NCI-H82 treated with DMSO at 0.1 percent for 48 hours (cell line): ENCODE measurements around the gene DEDD2.

Experiments
- DNase-seq: peaks from one replicate; lab custom pipeline; 2025; ENCODE audit not compliant: unreplicated experiment; lab: John Stamatoyannopoulos, UW

Gene DEDD2

GRCh38 chr19:42200116-42200715 lies 17.3 kb downstream of the DEDD2 start:
- DNase-seq = no peak

DNA sequence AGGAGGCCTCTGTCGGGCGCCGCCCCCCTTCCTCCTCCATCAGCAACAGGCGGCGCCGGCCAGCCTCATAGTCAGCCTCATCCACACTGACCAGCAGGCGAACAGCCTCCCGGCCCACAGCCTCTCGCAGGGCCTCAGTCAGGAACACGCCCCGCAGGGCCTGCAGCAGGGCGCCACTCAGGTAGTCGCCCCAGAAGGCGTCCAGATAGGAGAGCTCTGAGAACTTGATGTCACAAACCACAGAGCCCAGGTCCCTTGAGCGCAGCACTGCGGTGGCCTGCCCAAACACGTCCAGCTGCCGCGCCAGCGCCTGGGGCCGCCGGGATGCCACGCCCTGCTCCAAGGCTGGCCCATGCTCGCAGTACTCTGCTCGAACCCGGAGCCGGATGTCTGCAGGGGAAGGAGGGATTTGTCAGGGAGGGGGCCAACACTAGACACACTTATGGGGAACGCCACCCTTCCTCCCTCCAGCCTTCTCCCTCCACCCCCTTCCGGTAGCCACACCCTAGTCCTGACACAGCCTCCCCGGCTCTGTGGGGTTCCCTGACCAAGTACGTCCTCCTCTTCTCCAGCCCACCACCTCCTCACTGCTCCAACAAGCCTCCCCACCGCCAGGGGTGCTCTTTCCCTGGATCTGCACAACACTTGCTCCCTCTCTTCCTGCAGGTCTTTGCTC lies 17.9 kb downstream of the DEDD2 start:
- no peak for DNase-seq

GRCh38 chr19:42198676-42199439 lies 18.6 kb downstream of the DEDD2 start:
- no peak for DNase-seq

GRCh38 chr19:42197375-42197817 lies 20.1 kb downstream of the DEDD2 start:
- no peak for DNase-seq

GRCh38 chr19:42196011-42197001 lies 21.2 kb downstream of the DEDD2 start:
- no peak for DNase-seq

DNA sequence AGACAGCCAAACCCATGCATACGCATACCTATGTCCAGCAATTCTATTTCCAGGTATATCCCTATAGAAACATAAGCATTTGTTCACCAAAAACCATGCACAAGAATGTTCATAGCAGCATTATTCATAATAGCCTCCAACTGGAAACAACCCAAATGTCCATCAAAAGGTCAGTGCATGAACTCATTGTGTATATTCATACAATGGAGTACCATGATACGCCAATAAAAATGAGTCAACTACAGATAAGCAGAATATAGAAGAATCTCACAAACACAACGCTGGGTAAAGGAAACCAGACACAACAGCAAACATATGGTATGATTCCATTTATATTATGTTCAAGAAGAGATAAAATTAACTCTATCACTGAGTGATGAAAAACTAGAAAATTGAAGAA lies 23.8 kb downstream of the DEDD2 start:
- no peak for DNase-seq

GRCh38 chr19:42193294-42193693 lies 24.2 kb downstream of the DEDD2 start:
- no peak for DNase-seq

- DNase-seq = no peak
Observed at GRCh38 chr19:42191855-42192254, 25.6 kb downstream of the DEDD2 start.

DNA sequence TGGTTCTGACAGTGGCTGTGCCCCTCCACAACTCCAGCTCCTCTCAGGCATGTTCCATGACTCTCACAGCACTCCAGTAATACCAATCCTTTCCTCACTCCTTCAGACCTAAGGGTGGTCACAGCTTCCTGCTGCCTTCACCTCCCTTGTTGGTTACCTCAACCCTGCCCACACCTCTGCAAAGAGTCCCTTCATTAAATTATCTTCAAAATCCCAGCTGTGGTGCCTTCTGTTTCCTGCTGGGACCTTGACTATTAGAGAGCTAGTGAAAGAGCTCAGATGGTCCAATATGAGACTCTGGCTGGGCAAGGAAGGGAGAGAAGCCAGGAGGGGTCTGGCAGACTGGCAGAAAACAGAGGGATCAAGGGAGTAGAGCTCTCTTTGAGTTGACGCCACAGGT lies 26.1 kb downstream of the DEDD2 start:
- DNase-seq = no peak

GRCh38 chr19:42189133-42189532 lies 28.3 kb downstream of the DEDD2 start:
- DNase-seq = peak; percentile 65

DNA sequence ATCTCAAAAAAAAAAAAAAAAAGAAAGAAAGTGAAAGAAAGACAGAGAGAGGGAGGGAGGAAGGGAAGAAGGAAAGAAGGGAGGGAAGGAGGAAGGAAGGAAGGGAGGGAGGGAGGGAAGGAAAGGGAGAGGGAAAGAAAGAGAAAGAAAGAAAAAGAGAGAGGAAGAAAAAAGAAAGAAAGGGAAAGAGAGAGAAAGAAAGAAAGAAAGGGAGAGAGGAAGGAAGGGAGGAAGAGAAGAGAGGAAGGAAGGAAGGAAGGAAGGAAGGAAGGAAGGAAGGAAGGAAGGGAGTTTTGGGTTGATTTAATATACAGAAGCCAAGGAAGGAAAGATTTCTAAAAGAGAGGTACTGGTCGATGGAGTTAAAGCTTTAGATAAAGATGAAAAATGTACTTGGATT lies 28.8 kb downstream of the DEDD2 start:
- DNase-seq = no peak

- no peak for DNase-seq
Observed at GRCh38 chr19:42185277-42185676, 32.2 kb downstream of the DEDD2 start.

- peak; percentile 71 for DNase-seq
Observed at GRCh38 chr19:42184401-42184861, 33.0 kb downstream of the DEDD2 start.

- peak; percentile 40 for DNase-seq
Observed at GRCh38 chr19:42178791-42179674, 38.4 kb downstream of the DEDD2 start.

DNA sequence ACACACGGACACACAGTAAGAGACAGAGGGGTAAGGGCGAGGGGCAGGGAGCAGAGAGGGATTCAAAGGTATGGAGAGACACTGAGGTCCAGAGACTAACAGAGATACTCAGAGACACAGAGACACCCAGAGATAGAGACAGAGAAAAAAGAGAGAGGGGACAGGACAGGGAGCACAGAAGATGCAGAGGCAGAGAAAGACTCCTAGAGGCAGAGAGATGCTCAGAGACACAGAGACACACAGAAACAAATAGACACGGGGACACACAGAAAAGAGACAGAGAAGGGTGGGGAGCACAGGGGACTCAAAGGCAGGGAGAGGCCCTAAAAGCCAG lies 39.8 kb downstream of the DEDD2 start:
- DNase-seq = no peak

GRCh38 chr19:42176990-42177685 lies 40.3 kb downstream of the DEDD2 start:
- peak; percentile 80 for DNase-seq

DNA sequence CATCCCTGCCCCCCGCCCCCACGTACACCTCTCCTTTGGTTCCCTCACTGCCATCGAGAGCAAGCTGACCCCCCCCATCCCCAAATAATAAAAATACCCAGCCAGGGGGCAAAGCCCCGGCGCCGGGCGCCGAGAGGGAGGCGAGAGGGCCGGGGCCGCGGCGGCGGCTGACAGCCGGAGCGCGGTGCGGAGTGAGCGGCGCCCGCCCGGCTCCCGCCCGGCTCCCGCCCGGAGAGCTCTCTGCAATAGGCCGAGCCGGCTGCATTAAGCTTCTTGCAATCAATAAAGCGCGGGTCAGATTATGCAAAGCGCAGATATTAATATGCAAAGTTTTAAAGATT lies 40.9 kb downstream of the DEDD2 start:
- no peak for DNase-seq

GRCh38 chr19:42175952-42176648 lies 41.4 kb downstream of the DEDD2 start:
- DNase-seq = peak; percentile 39
